Measurements from ENCODE around the gene NPC1L1.

- no peak for TF ChIP-seq EZH2 (IDR thresholded peaks at IDR 0.05; ENCODE audit: low read length)
- TF ChIP-seq CTCF (optimal IDR thresholded peaks at IDR 0.05 in 1 of 3, IDR thresholded peaks at IDR 0.05 in 1 of 3, conservative IDR thresholded peaks at IDR 0.05 in 1 of 3; ENCODE audit: extremely low read depth in 1 of 3, insufficient read depth in 2 of 3, low read length in 3 of 3) = no peak
Measured at GRCh38 chr7:44508328-44509030, 32.7 kb downstream of the NPC1L1 start.

Measured in keratinocyte (primary cell).